PFSK-1 (cell line): ENCODE data around the gene PRMT7.

Experiments
- FOXP2 ChIP-seq: optimal IDR thresholded peaks from 2 replicates; pipeline ENCODE3; 2011; ENCODE audit warnings: borderline replicate concordance, control low read depth, inconsistent platforms; ENCODE audit not compliant: insufficient read depth; ENCODE audit errors: extremely low read length, extremely low read depth
- POLR2AphosphoS5 ChIP-seq: IDR thresholded peaks from 2 replicates; pipeline ENCODE4 v1.6.1; 2012; ENCODE audit warnings: low read depth, mild to moderate bottlenecking, control low read depth, low read length, moderate library complexity
- SIN3A ChIP-seq: IDR thresholded peaks from 2 replicates; pipeline ENCODE4 v1.6.1; 2012; ENCODE audit warnings: mild to moderate bottlenecking, low read length, moderate library complexity, borderline replicate concordance; ENCODE audit not compliant: insufficient read depth
- TAF1 ChIP-seq: IDR thresholded peaks from 2 replicates; pipeline ENCODE4 v1.6.1; 2012; ENCODE audit warnings: low read length, control low read depth, borderline replicate concordance; ENCODE audit not compliant: insufficient read depth
- TF ChIP-seq, protein P1 (sequence below), 2 experiments: IDR thresholded peaks; 2 replicates each; pipeline versions ENCODE4 v1.6.1 to v1.8.0; 2011 to 2012; ENCODE audit warnings: low read depth in 2 of 2, low read length in 2 of 2, control low read depth in 1 of 2, inconsistent platforms in 1 of 2, mild to moderate bottlenecking in 1 of 2, moderate library complexity in 1 of 2; ENCODE audit not compliant: insufficient read depth in 1 of 2

Gene PRMT7

GRCh38 chr16:68403704-68404103 lies 92.9 kb downstream of the PRMT7 start:
- TF ChIP-seq POLR2AphosphoS5 (no peak), SIN3A (no peak), FOXP2 (no peak), TAF1 (no peak)
- TF ChIP-seq, protein P1, sequence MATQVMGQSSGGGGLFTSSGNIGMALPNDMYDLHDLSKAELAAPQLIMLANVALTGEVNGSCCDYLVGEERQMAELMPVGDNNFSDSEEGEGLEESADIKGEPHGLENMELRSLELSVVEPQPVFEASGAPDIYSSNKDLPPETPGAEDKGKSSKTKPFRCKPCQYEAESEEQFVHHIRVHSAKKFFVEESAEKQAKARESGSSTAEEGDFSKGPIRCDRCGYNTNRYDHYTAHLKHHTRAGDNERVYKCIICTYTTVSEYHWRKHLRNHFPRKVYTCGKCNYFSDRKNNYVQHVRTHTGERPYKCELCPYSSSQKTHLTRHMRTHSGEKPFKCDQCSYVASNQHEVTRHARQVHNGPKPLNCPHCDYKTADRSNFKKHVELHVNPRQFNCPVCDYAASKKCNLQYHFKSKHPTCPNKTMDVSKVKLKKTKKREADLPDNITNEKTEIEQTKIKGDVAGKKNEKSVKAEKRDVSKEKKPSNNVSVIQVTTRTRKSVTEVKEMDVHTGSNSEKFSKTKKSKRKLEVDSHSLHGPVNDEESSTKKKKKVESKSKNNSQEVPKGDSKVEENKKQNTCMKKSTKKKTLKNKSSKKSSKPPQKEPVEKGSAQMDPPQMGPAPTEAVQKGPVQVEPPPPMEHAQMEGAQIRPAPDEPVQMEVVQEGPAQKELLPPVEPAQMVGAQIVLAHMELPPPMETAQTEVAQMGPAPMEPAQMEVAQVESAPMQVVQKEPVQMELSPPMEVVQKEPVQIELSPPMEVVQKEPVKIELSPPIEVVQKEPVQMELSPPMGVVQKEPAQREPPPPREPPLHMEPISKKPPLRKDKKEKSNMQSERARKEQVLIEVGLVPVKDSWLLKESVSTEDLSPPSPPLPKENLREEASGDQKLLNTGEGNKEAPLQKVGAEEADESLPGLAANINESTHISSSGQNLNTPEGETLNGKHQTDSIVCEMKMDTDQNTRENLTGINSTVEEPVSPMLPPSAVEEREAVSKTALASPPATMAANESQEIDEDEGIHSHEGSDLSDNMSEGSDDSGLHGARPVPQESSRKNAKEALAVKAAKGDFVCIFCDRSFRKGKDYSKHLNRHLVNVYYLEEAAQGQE (IDR thresholded peaks at IDR 0.05; ENCODE audit: insufficient read depth in 1 of 2, low read depth in 2 of 2, low read length in 2 of 2), result no peak

- TF ChIP-seq POLR2AphosphoS5, result no peak
- no peak for TF ChIP-seq FOXP2
- TF ChIP-seq SIN3A, result no peak
- no peak for TF ChIP-seq TAF1
Observed at GRCh38 chr16:68404736-68405345, 94.0 kb downstream of the PRMT7 start.

DNA sequence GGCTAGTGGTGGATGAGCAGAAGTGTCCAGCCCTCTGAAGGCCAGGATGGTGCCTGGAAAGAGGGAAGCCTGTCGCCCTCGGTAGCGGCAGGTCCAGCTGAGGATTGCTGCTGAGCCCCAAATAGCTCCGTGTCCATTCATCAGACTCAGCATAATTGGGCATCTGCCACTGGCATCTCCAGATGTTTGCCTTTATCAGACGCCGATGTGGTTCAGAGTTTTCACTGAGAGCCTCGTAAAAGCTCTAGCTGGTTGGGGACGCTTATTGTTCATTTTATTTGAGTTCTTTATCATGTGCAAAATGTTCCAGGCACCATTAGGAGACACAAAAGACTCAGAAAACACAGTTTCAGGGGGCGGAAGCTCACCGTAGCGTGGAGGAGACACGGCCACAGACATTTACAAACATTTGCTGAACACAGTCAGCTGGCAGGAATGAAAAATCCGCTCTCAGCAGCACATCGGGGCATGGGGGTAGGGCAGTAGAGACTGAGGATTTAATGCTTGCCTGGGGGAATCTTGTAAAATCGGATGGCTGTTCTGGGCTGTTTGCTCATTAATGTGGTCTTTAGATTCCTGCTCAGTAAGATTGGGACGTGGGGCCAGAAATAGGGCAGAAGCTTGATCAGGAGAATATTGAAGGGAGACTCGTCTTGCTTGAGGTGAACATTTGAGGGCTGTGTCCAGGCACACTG lies 95.8 kb downstream of the PRMT7 start:
- no peak for TF ChIP-seq TAF1
- TF ChIP-seq POLR2AphosphoS5, result no peak
- no peak for TF ChIP-seq SIN3A
- TF ChIP-seq, protein P1 (IDR thresholded peaks at IDR 0.05; ENCODE audit: insufficient read depth in 1 of 2, low read depth in 2 of 2, low read length in 2 of 2), result no peak
- no peak for TF ChIP-seq FOXP2
